ENCODE data around the gene ZNF593OS. TPM values are rescaled to one million over a fixed set of nuclear protein-coding genes. Genes with fewer than 3 reads are reported as not detected.

Gene ZNF593OS
- total and polyA plus RNA-seq, 8 donors, result 0.35 to 0.68 TPM; not detected in 6

DNA sequence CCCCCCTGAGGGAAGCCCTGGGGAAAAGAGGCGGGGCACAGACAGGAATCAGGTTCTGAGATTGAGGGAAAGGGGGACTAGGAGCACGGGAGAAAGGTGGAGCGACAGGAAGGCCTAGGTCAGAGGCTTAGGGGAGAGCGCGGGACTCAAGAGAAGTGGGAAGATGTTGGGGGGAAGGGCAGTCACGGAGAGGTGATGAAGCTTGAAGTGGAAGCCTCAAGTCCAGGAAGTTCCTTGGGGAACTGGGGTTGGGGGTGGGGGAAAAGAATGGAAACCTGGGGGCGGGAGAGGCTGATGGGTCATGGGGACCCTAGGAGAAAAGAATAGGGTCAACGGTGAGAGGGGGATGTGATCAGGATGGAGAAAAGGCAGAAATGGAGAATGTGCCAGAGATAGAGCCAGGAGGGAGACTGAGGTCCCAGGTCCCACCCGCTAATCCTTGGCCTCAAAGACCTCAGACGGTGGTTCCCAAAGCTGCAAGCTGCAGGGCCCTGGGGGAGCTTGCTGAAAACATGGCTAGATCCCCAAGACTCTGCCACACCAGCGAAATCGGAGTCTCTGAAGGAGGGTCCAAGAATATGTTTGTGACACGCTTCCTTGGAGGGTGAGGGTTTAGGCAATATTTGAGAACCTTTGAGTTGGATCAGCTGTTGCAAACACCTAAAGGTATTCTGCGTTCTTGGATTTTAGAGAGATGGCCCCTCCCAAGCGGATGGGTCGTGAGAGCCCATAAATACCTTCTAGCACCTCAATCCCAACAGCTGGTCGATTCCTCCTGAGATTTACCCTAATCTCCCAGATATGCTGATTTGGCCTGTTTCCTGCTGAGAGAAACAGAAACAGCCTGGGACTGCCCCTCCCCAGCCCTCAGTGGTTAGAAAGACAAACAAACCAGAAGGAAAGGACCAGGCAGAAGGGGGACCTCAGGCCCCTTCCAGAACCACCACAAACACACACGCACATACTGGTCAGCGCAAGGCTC lies 6.5 kb downstream of the ZNF593OS start:
- FAIRE-seq (no peak), DNase-seq (peak in 2 of 6 donors; percentile 11 to 16), ATAC-seq (no peak)
- no peaks in the 10 kb centered on the region for H3K27me3 ChIP-seq
- H3K4me3 ChIP-seq, result no peak overlapping the region
- no peaks in the 10 kb centered on the region for H3K36me3 ChIP-seq
- WGBS, 2 donors, result 72 to 74% methylated on average over 19 of the region's 19 CpGs
- H3K9me3 ChIP-seq, result no peaks in the 10 kb centered on the region
- no peak overlapping the region for H3K27ac ChIP-seq
- peaks cover 0 to 3% (median 3%) of the 10 kb centered on the region in 3 donors for H3K4me1 ChIP-seq
- intact Hi-C loops (cut with DNase I), result no loop called here
- no peak for TF ChIP-seq CTCF (IDR thresholded peaks at IDR 0.05)

DNA sequence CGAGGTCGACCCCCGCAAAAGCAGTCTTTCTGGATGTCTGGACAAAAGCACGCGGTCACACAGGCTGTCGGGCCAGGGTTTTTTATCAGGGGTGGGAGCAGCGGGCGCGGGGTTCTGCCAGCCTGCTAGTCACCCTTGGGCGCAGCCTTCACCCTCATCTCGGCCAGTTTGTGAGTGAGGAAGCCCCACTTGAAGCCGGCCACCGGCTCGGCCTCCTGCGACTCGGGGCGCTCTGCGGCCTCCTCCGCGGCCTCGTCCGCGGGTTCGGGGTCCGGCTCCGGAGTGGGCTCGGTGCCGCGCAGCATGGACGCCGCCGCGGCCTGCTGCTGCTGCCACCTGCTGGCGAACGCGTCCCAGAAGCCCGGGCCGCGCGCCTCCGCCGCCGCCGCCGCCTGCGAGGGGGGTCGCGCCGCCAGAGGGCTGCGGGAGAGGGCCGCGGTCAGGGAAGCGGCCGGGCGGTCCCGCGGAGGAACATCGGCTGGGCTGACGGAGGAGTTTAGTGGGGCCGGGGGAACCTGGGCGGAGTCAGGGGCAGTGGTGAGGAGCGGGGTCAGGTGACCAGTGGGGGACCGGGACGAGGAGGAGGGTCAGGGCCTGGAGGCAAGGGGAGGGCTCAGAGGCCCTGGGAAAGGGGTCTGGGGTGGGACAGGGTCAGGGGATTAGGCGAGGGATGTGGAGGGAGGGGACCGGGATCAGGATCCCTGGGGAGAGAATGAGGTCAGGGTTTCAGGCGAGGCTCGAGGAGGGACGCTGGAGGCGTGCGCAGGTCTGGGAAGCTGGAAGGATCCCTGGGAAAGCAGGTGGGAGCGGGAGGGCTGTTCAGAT lies 7.4 kb downstream of the ZNF593OS start:
- intact Hi-C loops (cut with DNase I), result no loop called here
- Histone ChIP-seq H3K4me3 (peak overlapping the region; percentile 10 to 49 (median 30)), H3K27me3 (no peaks in the 10 kb centered on the region), H3K9me3 (no peaks in the 10 kb centered on the region), H3K27ac (no peak overlapping the region), H3K36me3 (no peaks in the 10 kb centered on the region), H3K4me1 (peaks cover 0 to 3% (median under 1%) of the 10 kb centered on the region in 3 donors)
- DNase-seq, result peak in 4 of 6 donors; percentile 56 to 85 (median 74)
- peak; percentile 30 to 53 (median 47) for TF ChIP-seq CTCF (IDR thresholded peaks at IDR 0.05)
- peak; percentile 54 to 75 (median 58) for ATAC-seq
- no peak for FAIRE-seq
- 10 to 11% methylated on average over 69 to 72 of the region's 72 CpGs for WGBS, 2 donors

- H3K27me3 ChIP-seq, result no peaks in the 10 kb centered on the region
- no peak for DNase-seq
- no peaks in the 10 kb centered on the region for H3K9me3 ChIP-seq
- no peak for FAIRE-seq
- H3K4me1 ChIP-seq, result peaks cover 0 to 3% (median 0%) of the 10 kb centered on the region in 3 donors
- ATAC-seq, result no peak
- H3K27ac ChIP-seq, result no peak overlapping the region
- no peaks in the 10 kb centered on the region for H3K36me3 ChIP-seq
- peak overlapping the region in 2 of 4 donors; percentile 36 to 49 for H3K4me3 ChIP-seq
- no peak for TF ChIP-seq CTCF (IDR thresholded peaks at IDR 0.05)
- intact Hi-C loops (cut with DNase I), result no loop called here
- 52 to 56% methylated on average over 9 of the region's 9 CpGs for WGBS, 2 donors
Measured at GRCh38 chr1:26163684-26164035, 8.0 kb downstream of the ZNF593OS start.

GRCh38 chr1:26162220-26162709 lies 9.4 kb downstream of the ZNF593OS start:
- ATAC-seq, result peak in 1 of 4 donors; percentile 7
- peak overlapping the region; percentile 23 to 64 (median 44) for H3K4me3 ChIP-seq
- no peak for TF ChIP-seq CTCF (IDR thresholded peaks at IDR 0.05)
- FAIRE-seq, result no peak
- intact Hi-C loops (cut with DNase I), result no loop called here
- WGBS, 2 donors, result 31 to 34% methylated on average over 21 of the region's 21 CpGs
- H3K27me3 ChIP-seq, result no peaks in the 10 kb centered on the region
- no peaks in the 10 kb centered on the region for H3K9me3 ChIP-seq
- H3K27ac ChIP-seq, result peak overlapping the region in 1 of 4 donors; percentile 27
- no peaks in the 10 kb centered on the region for H3K36me3 ChIP-seq
- peak in 1 of 6 donors; percentile 57 for DNase-seq
- peaks cover 0 to 3% (median 0%) of the 10 kb centered on the region in 3 donors for H3K4me1 ChIP-seq

All from pancreas (tissue), 10 donors.